ENCODE measurements around the gene FGG.
"Not testable (repeated sequence)": the region's sequence is repeated elsewhere in the genome, so short reads cannot be mapped to it uniquely, and the experiment has no call there.

FGG gene

GRCh38 chr4:154603033-154603943, 9.2 kb downstream of the FGG start:
- no peak overlapping the region for H3K4me3 Mint-ChIP-seq
- H3K27ac Mint-ChIP-seq, result no peak overlapping the region
- ATAC-seq (no peak), DNase-seq (no peak)
- H3K4me1 Mint-ChIP-seq, result no peaks in the 10 kb centered on the region
- no peaks in the 10 kb centered on the region for H3K36me3 Mint-ChIP-seq (ENCODE audit: low read depth)
- H3K9me3 Mint-ChIP-seq, result no peaks in the 10 kb centered on the region
- H3K27me3 Mint-ChIP-seq, result peaks cover 22% of the 10 kb centered on the region

GRCh38 chr4:154602404-154603020, 9.9 kb downstream of the FGG start:
- Mint-ChIP-seq H3K4me3 (no peak overlapping the region), H3K36me3 (ENCODE audit: low read depth) (no peaks in the 10 kb centered on the region), H3K4me1 (no peaks in the 10 kb centered on the region), H3K9me3 (no peaks in the 10 kb centered on the region), H3K27ac (no peak overlapping the region), H3K27me3 (peaks cover 20% of the 10 kb centered on the region)
- ATAC-seq, result no peak
- DNase-seq, result no peak

- Mint-ChIP-seq H3K27ac (no peak overlapping the region), H3K9me3 (no peaks in the 10 kb centered on the region), H3K27me3 (peaks cover 9% of the 10 kb centered on the region), H3K36me3 (ENCODE audit: low read depth) (no peaks in the 10 kb centered on the region), H3K4me1 (no peaks in the 10 kb centered on the region), H3K4me3 (no peak overlapping the region)
- no peak for DNase-seq
- no peak for ATAC-seq
Measured at GRCh38 chr4:154597798-154598774, 14.4 kb downstream of the FGG start.

- not testable (repeated sequence) for H3K4me1 Mint-ChIP-seq
Measured at GRCh38 chr4:154597281-154597680, 15.2 kb downstream of the FGG start.

GRCh38 chr4:154595807-154596206, 16.6 kb downstream of the FGG start:
- ATAC-seq (no peak), DNase-seq (no peak)
- H3K27me3 Mint-ChIP-seq, result peaks cover 5% of the 10 kb centered on the region
- no peak overlapping the region for H3K27ac Mint-ChIP-seq
- H3K4me1 Mint-ChIP-seq, result no peaks in the 10 kb centered on the region
- no peaks in the 10 kb centered on the region for H3K9me3 Mint-ChIP-seq
- no peaks in the 10 kb centered on the region for H3K36me3 Mint-ChIP-seq (ENCODE audit: low read depth)
- no peak overlapping the region for H3K4me3 Mint-ChIP-seq

More at GRCh38 chr4:154597281-154597680, 15.2 kb downstream of the FGG start:
- H3K36me3 Mint-ChIP-seq (ENCODE audit: low read depth); H3K4me3 Mint-ChIP-seq; ATAC-seq; H3K27ac Mint-ChIP-seq; DNase-seq; H3K9me3 Mint-ChIP-seq; H3K27me3 Mint-ChIP-seq: not testable (repeated sequence)

- not testable (repeated sequence) for H3K4me3 Mint-ChIP-seq; H3K27ac Mint-ChIP-seq; H3K4me1 Mint-ChIP-seq; H3K27me3 Mint-ChIP-seq; DNase-seq; ATAC-seq; H3K36me3 Mint-ChIP-seq (ENCODE audit: low read depth); H3K9me3 Mint-ChIP-seq
Measured at GRCh38 chr4:154594343-154594742, 18.1 kb downstream of the FGG start.

- no peaks in the 10 kb centered on the region for H3K9me3 Mint-ChIP-seq
- H3K4me3 Mint-ChIP-seq, result no peak overlapping the region
- no peak for ATAC-seq
Measured at GRCh38 chr4:154593868-154594267, 18.6 kb downstream of the FGG start.

GRCh38 chr4:154591890-154592289, 20.6 kb downstream of the FGG start:
- Mint-ChIP-seq H3K9me3 (no peaks in the 10 kb centered on the region), H3K27me3 (peaks cover 13% of the 10 kb centered on the region), H3K27ac (no peak overlapping the region), H3K4me3 (no peak overlapping the region), H3K36me3 (ENCODE audit: low read depth) (no peaks in the 10 kb centered on the region), H3K4me1 (no peaks in the 10 kb centered on the region)
- DNase-seq (no peak), ATAC-seq (no peak)

More at GRCh38 chr4:154593868-154594267, 18.6 kb downstream of the FGG start:
- Mint-ChIP-seq H3K27ac (no peak overlapping the region), H3K27me3 (peaks cover 7% of the 10 kb centered on the region), H3K36me3 (ENCODE audit: low read depth) (no peaks in the 10 kb centered on the region), H3K4me1 (no peaks in the 10 kb centered on the region)
- no peak for DNase-seq

- H3K27me3 Mint-ChIP-seq, result peaks cover 13% of the 10 kb centered on the region
- DNase-seq, result no peak
- H3K4me3 Mint-ChIP-seq, result no peak within 1 kb of the TSS
- H3K36me3 Mint-ChIP-seq (ENCODE audit: low read depth), result no peaks in the 10 kb centered on the region
- no peaks in the 10 kb centered on the region for H3K9me3 Mint-ChIP-seq
- ATAC-seq, result no peak
- H3K27ac Mint-ChIP-seq, result no peak within 1 kb of the TSS
- no peaks in the 10 kb centered on the region for H3K4me1 Mint-ChIP-seq
Measured at GRCh38 chr4:154590329-154591006, 22.0 kb downstream of the FGG start, which contains the start of gene FGA. Gene FGA, minus strand, starts transcription at chr4:154590742. Its CDS starts 55 bp downstream, at chr4:154590687.

- DNase-seq (no peak), ATAC-seq (no peak)
- Mint-ChIP-seq H3K9me3 (no peaks in the 10 kb centered on the region), H3K4me3 (no peak overlapping the region), H3K27ac (no peak overlapping the region), H3K27me3 (peaks cover 13% of the 10 kb centered on the region), H3K4me1 (no peaks in the 10 kb centered on the region), H3K36me3 (ENCODE audit: low read depth) (no peaks in the 10 kb centered on the region)
Measured at GRCh38 chr4:154589296-154590197, 22.9 kb downstream of the FGG start.

GRCh38 chr4:154588198-154588597, 24.3 kb downstream of the FGG start:
- ATAC-seq (no peak), DNase-seq (no peak)
- H3K9me3 Mint-ChIP-seq, result no peaks in the 10 kb centered on the region
- no peaks in the 10 kb centered on the region for H3K36me3 Mint-ChIP-seq (ENCODE audit: low read depth)
- H3K27ac Mint-ChIP-seq, result no peak overlapping the region
- H3K27me3 Mint-ChIP-seq, result peaks cover 13% of the 10 kb centered on the region
- no peaks in the 10 kb centered on the region for H3K4me1 Mint-ChIP-seq
- no peak overlapping the region for H3K4me3 Mint-ChIP-seq

GRCh38 chr4:154586296-154587033, 26.0 kb downstream of the FGG start:
- no peak for DNase-seq
- H3K27me3 Mint-ChIP-seq, result peaks cover 10% of the 10 kb centered on the region
- H3K36me3 Mint-ChIP-seq (ENCODE audit: low read depth), result no peaks in the 10 kb centered on the region
- no peak overlapping the region for H3K27ac Mint-ChIP-seq
- no peak overlapping the region for H3K4me3 Mint-ChIP-seq
- H3K4me1 Mint-ChIP-seq, result no peaks in the 10 kb centered on the region
- H3K9me3 Mint-ChIP-seq, result no peaks in the 10 kb centered on the region
- no peak for ATAC-seq

Measured in activated naive CD8-positive, alpha-beta T cell treated with anti-CD3 and anti-CD28 coated beads, Interleukin-2, amount 50 U/mL, for 24 hours (primary cell).